ENCODE measurements around the gene SPACA1. TPM values are rescaled to one million over a fixed set of nuclear protein-coding genes. Genes with fewer than 3 reads are reported as not detected.

Gene SPACA1
- total and polyA plus RNA-seq, 2 of the 4 experiments (the other 2 are of a cell fraction), result not detected

GRCh38 chr6:88020439-88020838, 27.2 kb upstream of the SPACA1 start:
- dilution Hi-C loops (cut with HindIII; ENCODE audit: low sequenced_read_pairs, unreplicated experiment), result no loop called here

More at GRCh38 chr6:88020439-88020838, 27.2 kb upstream of the SPACA1 start:
- Histone ChIP-seq H3K23ac (ENCODE audit: low read depth, low read length) (no peak overlapping the region), H3K9ac (ENCODE audit: low read depth, low read length) (no peak overlapping the region), H3K36me3 (ENCODE audit: control insufficient read depth, insufficient read depth, low read length) (no peaks in the 10 kb centered on the region), H4K5ac (ENCODE audit: low read depth, low read length) (no peak overlapping the region), H3K4ac (ENCODE audit: low read depth, low read length) (no peak overlapping the region), H4K20me1 (ENCODE audit: insufficient read depth, low read length) (no peaks in the 10 kb centered on the region), H3K56ac (ENCODE audit: extremely low read depth, insufficient read depth, low read length) (no peak overlapping the region), H3K27me3 (ENCODE audit: control insufficient read depth, insufficient read depth, low read length) (no peaks in the 10 kb centered on the region), H3K79me1 (ENCODE audit: low read depth in 1 of 2, low read length in 2 of 2) (no peaks in the 10 kb centered on the region), H2BK5ac (ENCODE audit: low read depth, low read length, poor library complexity, severe bottlenecking) (no peak overlapping the region), H3K4me1 (ENCODE audit: control insufficient read depth, insufficient read depth, low read length) (no peaks in the 10 kb centered on the region), H3K18ac (ENCODE audit: low read depth, low read length) (no peak overlapping the region), H3K4me2 (ENCODE audit: low read depth, low read length) (no peak overlapping the region), H2AK5ac (ENCODE audit: low read depth, low read length) (no peak overlapping the region), H3K9me1 (ENCODE audit: insufficient read depth, low read length) (no peaks in the 10 kb centered on the region), H2AFZ (replicated peaks; ENCODE audit: low read length, poor library complexity) (no peak overlapping the region), H3K4me3 (ENCODE audit: insufficient read depth, low read depth, low read length) (no peak overlapping the region), H2BK20ac (ENCODE audit: low read depth, low read length) (no peak overlapping the region), H4K8ac (ENCODE audit: low read depth in 2 of 2, low read length in 2 of 2) (no peak overlapping the region), H4K91ac (ENCODE audit: insufficient read depth, low read depth, low read length) (no peak overlapping the region), H2BK15ac (ENCODE audit: low read depth, low read length) (no peak overlapping the region), H2AK9ac (replicated peaks; ENCODE audit: low read depth, low read length, poor library complexity) (no peak overlapping the region), H3K14ac (replicated peaks; ENCODE audit: low read depth, low read length) (no peak overlapping the region), H2BK120ac (ENCODE audit: low read depth, low read length) (no peak overlapping the region), H3K27ac (ENCODE audit: insufficient read depth, low read length) (no peak overlapping the region), H3K9me3 (ENCODE audit: control insufficient read depth, insufficient read depth, low read length) (no peaks in the 10 kb centered on the region)
- no peak for TF ChIP-seq BHLHE40 (IDR thresholded peaks at IDR 0.05; ENCODE audit: low read depth, low read length)
- TF ChIP-seq MAZ (IDR thresholded peaks at IDR 0.05; ENCODE audit: borderline replicate concordance, low read depth, low read length), result no peak
- no peak for TF ChIP-seq RAD21 (IDR thresholded peaks at IDR 0.05; ENCODE audit: low read length)
- TF ChIP-seq, protein P1, sequence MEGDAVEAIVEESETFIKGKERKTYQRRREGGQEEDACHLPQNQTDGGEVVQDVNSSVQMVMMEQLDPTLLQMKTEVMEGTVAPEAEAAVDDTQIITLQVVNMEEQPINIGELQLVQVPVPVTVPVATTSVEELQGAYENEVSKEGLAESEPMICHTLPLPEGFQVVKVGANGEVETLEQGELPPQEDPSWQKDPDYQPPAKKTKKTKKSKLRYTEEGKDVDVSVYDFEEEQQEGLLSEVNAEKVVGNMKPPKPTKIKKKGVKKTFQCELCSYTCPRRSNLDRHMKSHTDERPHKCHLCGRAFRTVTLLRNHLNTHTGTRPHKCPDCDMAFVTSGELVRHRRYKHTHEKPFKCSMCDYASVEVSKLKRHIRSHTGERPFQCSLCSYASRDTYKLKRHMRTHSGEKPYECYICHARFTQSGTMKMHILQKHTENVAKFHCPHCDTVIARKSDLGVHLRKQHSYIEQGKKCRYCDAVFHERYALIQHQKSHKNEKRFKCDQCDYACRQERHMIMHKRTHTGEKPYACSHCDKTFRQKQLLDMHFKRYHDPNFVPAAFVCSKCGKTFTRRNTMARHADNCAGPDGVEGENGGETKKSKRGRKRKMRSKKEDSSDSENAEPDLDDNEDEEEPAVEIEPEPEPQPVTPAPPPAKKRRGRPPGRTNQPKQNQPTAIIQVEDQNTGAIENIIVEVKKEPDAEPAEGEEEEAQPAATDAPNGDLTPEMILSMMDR (conservative IDR thresholded peaks at IDR 0.05; ENCODE audit: low read depth, low read length), result no peak
- no peak for TF ChIP-seq NFE2L2 (IDR thresholded peaks at IDR 0.05; ENCODE audit: low read depth, low read length)
- no peak for TF ChIP-seq SMC3 (IDR thresholded peaks at IDR 0.05; ENCODE audit: low read depth, low read length)
- TF ChIP-seq, protein P2, sequence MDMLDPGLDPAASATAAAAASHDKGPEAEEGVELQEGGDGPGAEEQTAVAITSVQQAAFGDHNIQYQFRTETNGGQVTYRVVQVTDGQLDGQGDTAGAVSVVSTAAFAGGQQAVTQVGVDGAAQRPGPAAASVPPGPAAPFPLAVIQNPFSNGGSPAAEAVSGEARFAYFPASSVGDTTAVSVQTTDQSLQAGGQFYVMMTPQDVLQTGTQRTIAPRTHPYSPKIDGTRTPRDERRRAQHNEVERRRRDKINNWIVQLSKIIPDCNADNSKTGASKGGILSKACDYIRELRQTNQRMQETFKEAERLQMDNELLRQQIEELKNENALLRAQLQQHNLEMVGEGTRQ (IDR thresholded peaks at IDR 0.05; ENCODE audit: low read depth, low read length), result no peak
- no peak for TF ChIP-seq ELK1 (IDR thresholded peaks at IDR 0.05; ENCODE audit: borderline replicate concordance, low read depth, low read length)
- no peak for TF ChIP-seq CEBPB (IDR thresholded peaks at IDR 0.05; ENCODE audit: low read depth, low read length)
- TF ChIP-seq CHD1 (IDR thresholded peaks at IDR 0.05; ENCODE audit: low read depth, low read length), result no peak
- TF ChIP-seq RFX5 (IDR thresholded peaks at IDR 0.05; ENCODE audit: low read depth, low read length), result no peak
- TF ChIP-seq FOS (IDR thresholded peaks at IDR 0.05; ENCODE audit: low read depth, low read length), result no peak
- no peak for TF ChIP-seq MAFK (IDR thresholded peaks at IDR 0.05; ENCODE audit: low read depth, low read length)
- TF ChIP-seq RCOR1 (IDR thresholded peaks at IDR 0.05; ENCODE audit: insufficient replicate concordance, low read length), result no peak
- ATAC-seq (ENCODE audit: low read depth) (no peak), DNase-seq (no peak)
- no CpG with 5 or more reads among the region's 6 CpGs for WGBS, 2 experiments (ENCODE audit: extremely low coverage in 2 of 2, insufficient read length in 1 of 2)
- CTCF ChIA-PET, result no interaction called here
- intact Hi-C loops (cut with micrococcal nuclease), result no loop called here
- BruUV-seq (replicated peaks), result no TSS peak
- POLR2A ChIA-PET (ENCODE audit: unreplicated experiment), result no interaction called here
- in situ Hi-C loops (cut with MboI; ENCODE audit: low sequenced_read_pairs), result no loop called here
